HG02981 (cell line): ENCODE measurements around the gene PIGR.

Source experiments
- ATAC-seq: cut with Tn5 transposase; IDR thresholded peaks from one replicate; pipeline ENCODE4 v1.9.1; 2021; ENCODE audit warnings: mild to moderate bottlenecking, moderate library complexity; ENCODE audit not compliant: unreplicated experiment

The PIGR gene

DNA sequence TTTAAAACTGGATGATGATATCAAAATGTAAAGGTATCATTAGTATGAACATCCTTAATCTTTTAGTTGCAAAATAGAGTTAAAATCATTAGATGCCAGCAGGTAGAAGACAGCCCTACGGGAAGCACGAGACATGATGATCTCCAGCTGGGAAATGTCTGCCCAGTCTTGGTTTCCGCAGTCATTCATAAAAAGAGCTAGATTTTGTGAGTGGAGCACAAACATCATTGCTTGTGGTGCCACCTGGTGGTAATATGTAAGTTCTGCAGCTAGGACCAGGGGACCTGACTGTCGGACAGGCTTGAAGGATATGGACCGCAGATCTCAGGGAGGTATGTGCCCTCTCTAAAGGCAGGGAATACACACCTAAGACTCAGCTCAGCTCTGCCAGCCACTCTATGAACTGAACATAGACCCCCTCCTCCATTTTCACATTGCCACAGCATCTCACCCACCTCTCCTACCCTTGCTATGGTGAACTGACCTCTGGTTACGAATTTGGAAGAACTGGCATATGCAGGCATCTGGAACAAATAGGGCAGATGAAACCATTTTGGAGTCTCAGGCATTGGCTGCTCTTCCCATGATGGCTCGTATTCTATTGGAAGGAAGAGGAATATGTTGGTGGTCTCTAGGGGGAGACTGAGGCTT, 33.7 kb downstream of the PIGR start:
- ATAC-seq, result no peak

DNA sequence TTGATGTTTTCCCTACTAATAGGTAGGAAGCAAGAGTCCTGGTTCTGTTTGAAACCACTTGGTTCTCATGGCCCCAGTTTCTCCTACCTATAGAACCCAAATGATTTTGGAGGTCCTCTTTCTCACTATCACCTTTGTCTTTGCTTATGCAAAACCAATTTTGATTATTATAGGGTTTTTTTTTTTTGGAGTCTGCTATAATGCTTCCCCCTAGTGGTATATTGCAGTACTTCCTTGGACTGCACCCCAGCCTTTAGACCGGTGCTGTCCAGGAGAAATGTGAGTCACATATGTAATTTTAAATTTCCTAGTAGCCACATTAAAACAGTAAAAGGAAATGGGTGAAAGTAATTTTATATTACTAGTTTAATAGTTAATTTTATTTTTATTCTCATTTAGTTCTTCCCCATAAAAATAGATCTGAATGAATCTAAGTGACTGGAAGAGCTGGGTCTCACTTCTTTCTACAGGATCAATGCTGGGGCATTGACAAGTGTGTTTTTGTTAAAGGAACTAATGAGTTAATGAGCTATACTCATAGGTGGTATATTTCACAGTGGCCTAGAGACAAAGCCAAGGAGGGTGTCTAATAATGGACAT, 35.1 kb downstream of the PIGR start:
- ATAC-seq, result no peak

DNA sequence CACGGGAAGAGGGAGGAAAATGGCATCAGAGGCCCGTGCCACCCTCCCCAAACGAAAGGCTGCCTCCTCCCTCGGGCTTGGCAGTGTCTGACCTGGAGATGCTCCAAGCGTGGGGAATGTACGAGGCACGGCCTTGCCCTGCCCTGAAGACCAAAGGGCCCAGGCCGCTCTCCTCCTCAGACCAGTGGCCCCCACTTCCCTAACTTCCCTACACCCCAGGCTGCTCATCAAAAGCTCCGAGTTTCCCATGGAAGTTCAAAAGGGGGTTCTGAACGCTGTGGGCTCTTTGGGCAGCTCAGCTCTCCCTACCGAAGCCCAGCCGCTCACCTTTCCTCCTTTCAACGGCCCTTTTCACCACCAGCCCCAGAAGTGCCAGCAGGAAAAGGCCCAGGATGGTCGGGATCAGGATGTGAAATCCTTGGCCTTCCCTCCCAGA, 36.4 kb downstream of the PIGR start:
- no peak for ATAC-seq

DNA sequence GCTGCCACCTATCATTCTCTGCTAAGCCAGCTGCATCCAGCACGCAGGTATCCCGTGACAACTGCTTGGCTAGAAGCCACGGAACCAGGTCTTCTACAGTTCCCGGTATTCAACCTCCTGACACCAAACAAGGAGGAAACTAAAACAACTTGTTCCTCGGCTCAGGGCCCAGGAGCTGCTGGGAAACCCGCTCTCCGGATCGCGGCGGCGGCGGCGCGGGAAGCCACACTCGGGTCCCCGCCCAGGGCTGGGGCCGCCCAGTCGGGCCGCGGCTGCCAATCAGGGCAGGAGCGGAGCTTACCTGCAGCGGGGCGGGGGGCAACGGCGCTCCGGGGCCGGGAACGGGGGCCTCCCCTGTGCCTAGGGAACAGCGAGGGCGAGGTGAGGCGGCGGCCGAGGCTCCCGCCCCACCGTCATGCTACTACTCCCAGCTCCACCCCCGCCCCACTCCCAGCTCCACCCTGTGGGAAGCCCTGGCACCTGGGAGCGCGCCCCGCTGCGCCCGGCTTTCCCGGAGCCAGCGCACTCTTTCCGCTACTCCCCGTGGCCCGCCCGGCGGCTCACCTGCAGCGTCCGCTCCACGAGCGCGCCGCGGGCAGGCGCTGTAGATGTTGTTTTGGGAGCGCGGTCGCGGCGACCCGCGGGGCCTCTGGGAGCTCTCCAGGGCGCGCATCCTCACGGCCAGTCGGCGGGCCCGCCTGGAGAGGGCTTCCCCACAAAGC, 36.9 kb downstream of the PIGR start:
- no peak for ATAC-seq

DNA sequence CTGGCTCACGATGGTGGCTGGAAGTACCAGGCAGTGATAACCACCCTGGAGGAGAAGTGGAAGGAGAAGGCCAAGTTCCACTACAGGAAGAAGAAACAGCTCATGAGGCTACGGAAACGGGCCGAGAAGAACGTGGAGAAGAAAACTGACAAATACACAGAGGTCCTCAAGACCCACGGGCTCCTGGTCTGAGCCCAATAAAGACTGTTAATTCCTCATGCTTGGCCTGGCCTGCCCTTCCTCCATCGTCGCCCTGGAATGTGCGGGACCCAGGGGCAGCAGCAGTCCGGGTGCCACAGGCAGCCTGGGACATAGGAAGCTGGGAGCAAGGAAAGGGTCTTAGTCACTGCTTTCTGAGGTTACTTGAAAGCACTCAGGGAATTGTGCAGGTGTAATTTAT, 38.2 kb downstream of the PIGR start:
- no peak for ATAC-seq

DNA sequence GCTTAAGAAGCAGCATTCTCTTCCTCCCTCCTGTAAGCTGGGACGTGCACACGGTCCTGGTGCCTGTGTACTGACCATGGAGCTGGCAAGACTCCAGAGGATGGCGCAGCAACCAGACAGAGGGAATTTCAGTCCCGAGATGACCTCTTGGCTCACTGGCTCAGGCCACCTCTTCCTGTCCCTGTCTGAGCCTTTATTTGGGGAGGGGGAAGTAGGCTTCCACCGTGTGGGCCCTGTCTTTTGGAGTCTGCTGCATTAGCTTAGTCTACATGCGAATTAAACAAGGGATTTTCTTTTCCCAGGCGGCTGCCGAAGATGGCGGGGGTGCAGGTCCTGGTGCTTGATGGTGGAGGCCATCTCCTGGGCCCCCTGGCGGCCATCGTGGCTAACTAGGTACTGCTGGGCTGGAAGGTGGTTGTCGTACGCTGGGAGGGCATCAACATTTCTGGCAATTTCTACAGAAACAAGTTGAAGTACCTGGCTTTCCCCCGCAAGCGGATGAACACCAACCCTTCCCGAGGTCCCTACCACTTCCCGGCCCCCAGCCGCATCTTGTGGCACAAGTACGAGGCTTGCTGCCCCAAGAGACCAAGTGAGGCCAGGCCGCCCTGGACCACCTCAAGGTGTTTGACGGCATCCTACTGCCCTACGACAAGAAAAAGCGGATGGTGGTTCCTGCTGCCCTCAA, 38.8 kb downstream of the PIGR start:
- no peak for ATAC-seq

DNA sequence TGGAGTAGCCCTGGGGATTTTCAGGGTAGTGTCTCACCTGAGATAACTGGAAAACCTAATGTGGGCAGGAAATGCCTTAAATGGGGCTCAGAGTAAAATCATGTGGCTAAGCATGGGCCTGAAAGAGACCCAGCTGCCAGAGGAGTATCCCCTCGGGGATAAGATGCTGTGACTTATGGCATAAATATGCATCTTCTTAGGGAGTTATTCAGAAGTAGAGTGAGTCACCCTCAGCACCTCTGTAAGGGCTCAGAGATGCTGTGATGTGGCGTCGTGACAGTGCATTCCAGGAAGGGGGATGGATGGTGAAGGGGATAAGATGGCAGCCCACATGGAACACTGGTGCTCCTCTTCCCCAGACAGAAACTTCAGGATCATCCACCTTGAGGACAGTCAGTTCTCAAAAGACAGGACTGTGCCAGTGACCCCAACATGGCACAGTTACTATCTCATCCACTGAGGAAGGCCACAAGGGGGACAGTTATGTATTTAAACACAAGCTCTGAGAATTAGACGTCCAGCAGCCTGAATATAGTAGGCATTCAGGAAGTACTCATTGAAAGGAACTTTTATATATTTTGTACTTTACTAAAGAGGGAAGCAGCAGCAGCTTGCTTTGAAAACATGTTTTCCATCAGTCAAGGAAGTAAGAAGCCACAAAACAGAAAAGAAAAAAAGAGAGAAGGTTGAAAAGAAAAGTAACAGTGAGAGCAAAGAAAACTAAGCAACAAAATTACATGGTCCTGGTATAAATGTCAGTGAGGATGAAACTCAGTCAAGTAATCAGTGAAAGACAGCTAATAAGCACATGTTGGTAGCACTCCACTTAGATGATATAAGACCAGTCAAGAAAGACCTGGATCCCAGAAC, 40.7 kb downstream of the PIGR start:
- ATAC-seq, result no peak

DNA sequence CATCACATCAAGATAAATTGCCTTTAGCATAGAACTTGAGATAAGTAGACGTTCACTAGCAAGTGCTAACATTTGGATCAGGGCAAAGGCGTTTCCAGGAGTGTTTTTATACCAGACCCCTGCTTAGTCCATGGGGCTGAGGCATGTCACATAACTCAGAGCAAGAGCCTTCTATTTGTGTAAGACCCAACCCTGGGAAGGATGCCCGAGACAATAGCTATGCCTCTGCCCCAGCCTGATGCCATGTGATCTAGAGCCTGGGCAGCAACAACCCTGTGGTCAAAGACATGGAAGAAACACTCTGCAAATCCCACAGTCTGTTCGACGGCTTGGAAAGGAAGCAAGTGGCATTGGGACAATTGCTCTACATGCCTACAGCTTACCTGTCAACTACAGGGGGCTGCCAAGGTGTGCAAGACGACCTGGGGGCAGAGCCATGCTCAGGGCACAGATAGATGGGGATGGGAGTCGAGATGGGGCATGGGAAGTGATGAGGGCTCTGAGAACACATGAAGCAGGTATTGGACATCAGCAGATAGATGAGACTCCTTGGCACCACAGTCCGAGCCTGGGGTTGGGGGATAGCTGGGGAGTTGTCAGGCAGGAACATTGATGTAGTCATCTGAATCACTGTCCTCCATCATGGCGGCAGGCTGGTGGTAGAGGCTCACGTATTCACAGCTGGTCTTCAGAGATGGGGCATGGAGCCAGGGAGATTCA, 41.7 kb downstream of the PIGR start:
- no peak for ATAC-seq

DNA sequence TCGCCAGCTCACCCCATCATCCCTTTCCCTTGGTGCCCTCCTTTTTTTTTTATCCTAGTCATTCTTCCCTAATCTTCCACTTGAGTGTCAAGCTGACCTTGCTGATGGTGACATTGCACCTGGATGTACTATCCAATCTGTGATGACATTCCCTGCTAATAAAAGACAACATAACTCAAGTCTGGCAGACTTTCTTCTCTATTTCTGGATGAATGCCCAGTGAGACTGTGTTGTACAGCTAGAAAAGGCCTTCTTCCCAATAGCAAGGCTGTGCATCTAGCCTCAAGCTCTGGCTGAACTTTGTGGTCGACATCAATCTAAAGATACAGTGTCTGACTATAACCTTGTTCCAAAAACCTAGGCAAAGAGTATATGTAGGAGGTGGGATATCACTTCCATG, 42.6 kb downstream of the PIGR start:
- no peak for ATAC-seq

DNA sequence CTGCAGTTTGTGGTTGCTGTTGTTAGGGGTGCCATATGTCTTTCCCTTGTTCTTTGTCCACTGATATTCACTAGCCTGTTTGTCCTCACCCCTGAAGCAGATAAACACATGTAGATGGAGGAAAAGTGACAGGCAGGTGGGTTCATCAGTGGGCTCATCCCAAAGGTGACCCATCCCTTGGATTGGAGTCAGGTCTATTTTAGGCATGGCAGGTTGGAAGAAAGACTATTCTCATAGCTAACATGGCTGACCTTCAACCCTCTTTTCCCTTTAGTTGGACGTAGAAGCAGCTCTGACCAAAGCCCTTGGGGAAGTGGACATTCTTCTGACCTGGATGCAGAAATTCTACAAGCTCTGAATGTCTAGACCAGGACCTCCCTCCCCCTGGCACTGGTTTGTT, 43.6 kb downstream of the PIGR start:
- no peak for ATAC-seq

DNA sequence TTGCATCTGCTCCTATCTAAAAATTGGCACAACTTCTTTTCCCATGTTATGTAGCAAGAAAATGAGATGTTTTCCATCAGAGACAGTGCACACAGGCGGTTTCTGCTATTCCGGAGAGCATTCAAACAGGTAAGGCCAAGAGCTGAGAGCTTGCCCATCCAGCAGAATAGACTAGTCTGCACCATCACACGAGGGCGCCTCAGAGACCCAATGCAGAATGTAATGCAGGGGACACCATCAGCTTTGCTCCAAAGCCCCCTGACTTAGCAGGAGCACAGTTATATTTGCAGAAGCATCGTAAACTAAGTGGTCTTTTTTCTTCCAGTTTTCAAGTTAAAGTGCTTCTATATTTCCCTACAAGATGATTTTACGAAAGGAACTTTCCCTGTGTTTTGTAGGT, 44.3 kb downstream of the PIGR start:
- no peak for ATAC-seq

DNA sequence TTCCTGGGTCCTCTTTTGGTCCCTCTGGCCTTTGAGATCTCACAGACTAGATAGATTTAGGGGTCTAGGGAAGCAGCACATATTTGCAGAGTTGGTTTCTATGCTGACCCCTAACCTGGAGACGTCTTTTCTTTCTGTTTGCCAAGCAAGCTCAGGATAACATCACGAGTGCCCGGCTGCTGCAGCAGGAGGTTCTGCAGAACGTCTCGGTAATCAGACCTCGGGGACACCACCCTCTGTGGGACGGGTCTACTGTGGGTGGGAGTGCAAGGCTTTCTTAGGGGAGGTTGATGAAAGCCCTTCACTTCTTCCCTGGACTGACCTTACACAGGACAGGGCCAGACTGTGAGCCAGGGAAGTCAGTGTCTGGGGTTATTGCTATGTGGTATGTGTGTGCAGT, 46.1 kb downstream of the PIGR start:
- ATAC-seq, result no peak

DNA sequence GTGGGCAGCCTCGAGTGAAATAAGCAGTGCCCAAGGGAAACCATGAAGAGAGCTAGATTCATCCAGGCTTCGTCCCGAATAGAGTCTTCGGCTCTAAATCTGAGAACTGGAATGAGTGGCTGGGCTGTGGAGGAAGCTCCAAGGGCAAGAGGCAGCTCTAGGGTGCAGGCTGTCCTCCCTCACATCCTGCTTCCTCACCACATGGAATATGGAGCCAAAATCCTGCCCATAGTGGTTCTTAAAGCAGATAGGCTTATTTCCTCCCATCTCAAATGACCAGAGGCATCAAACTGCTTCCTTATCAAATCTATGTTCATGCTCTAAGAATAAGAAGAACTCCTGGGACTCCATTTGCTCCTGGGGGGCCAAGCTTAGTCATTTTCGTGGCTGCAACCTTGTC, 46.5 kb downstream of the PIGR start:
- ATAC-seq, result no peak

DNA sequence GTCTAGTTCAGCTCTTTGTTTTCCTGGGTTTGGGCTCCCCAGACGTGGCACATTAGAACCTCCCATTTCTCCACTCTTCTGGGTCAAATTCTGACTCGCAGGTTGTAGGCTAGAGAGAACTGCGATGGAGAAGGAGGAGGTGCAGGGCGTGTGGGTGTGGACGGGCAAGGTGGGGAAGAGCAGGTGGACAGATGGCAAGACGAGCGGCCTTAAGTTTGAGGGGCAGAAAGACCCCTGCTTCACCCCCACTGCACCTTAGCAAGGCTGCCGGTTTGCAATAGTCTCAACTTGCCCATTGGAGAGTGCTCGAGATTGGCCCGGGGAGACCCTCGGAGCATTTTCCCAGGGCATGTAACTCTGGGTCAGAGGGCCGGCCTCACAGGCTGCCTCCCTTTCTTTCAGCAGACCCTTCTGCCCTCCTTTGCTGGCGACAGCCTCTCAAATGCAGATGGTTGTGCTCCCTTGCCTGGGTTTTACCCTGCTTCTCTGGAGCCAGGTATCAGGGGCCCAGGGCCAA, 47.3 kb downstream of the PIGR start:
- ATAC-seq, result no peak

DNA sequence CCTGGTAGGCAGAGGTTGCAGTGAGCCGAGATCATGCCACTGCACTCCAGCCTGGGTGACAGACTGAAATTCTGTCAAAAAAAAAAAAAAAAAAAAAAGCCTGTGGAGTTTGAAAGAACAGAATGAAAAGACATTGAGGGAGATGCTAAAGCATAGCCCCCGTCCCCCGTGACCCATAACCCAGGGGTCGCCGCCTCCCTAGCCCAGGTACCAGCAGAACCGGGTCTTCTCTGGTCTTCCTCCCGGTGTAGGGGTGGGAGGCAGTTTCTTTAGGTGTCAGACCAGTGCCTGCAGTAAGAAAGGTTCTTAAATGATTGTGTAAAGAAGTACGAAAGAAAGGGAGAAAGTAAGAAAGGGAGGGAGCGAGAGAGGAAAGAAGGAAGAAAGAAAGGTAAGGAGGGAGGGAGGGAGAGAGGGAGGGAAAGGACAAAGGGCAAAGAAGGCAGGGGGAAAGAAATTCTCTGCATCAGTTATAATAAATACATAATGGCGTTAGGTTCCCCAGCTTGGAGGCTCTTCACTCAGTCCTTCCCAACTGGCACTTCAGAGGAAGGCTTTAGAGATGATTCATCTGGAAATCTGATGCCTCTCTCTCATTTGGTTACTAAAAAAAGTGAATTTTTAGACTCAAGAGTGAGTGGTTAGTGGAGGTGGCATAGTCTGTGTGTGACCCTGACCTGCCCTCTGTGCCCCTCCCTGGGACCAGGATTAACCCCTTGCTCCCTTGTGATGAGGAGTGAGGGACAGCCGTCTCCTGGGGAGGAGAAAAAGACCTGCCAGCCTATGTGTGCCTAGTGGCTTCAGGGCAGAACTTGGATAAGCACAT, 48.0 kb downstream of the PIGR start:
- no peak for ATAC-seq

DNA sequence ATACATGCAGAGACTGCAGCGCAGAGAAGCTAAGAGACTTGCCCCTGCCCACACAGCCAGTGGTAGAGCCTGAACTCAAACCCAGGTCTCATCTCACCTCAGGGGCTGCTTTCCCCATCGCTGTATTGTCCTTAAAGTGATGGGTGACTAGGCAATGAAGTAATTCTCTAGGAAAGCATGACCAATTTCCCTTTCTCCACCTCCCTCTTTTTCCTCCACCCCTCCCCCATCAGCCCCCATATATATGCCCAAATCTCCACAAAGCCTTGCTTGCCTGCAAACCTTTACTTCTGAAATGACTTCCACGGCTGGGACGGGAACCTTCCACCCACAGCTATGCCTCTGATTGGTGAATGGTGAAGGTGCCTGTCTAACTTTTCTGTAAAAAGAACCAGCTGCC, 49.1 kb downstream of the PIGR start, which contains the start of gene IL24:
Gene IL24, plus strand, starts transcription at position 269 of the 400 bp plus-strand sequence. CDS start 390 bp downstream, outside the sequence.
- no peak for ATAC-seq

DNA sequence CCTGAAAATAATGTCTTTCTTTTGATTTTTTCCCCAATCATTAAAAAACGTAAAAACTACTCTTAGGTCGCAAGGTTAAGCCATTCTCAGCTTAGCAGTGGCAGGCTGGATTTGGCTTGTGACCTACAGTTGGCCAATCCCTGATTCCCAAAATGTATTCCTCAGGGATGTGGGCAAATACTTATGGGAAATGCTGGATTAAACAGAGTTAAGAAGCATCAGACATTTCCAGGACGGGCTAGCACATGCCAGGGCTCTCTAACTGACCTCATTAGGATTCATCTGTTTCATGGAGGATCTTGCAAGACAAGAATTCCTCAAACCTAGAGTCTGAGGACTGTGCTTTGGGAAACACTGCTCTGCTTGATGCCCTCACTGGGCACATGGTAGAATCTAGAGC, 50.0 kb downstream of the PIGR start:
- ATAC-seq, result no peak

DNA sequence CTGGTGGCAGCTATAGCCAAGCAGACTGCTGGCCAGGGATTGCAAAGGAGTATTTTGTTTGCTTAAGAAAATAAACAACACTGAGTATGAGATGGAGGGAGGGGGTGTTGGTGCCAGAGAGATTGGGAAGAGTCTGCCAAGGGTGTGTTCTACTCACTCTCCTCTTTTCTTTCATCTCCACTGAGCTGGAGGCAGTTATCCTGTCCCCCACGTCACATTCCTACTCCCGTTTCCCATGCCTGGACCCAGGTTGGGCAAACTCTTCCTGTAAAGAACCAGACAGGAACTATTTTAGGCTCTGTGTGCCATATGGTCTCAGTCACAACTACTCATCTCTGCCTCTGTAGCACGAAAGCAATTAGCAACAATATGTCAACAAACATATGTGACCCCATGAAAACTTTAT, 50.4 kb downstream of the PIGR start:
- no peak for ATAC-seq

DNA sequence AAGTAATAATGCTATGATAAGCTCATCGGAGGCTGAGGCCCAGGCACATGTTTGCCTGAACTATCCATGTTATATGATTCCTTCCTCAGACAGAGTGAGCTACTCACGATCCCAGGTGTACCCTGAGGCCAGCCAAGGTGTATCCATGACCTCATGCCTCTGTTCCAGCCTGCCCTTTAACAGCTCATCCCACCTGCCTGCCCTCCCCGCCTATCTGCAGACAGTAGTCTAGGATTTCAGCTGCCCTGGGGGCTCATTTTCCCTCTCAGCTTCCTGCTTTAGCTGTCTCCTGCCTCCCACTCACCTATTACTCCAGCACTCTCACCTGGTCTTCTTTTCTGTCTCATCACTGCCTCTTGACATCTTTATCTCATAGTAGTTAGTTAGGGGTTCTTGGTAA, 50.9 kb downstream of the PIGR start:
- ATAC-seq, result no peak
